Stomach (tissue), 4 donors: ENCODE measurements around the gene CHM.
"Not testable (repeated sequence)": the region's sequence is repeated elsewhere in the genome, so short reads cannot be mapped to it uniquely, and the experiment has no call there.

Source experiments
- CTCF ChIP-seq, 7 experiments: fragments of 450-650 bp in 4 of 7; fragments of 200-600 bp in 3 of 7; sonication (generic) in 3 of 7; IDR thresholded peaks; one replicate each; pipeline ENCODE4 v1.5.1; 2016 to 2019; ENCODE audit warnings: antibody characterized with exemption in 7 of 7, control low read depth in 2 of 7, mild to moderate bottlenecking in 1 of 7
- EP300 ChIP-seq: sonication (generic); formaldehyde crosslinking; IDR thresholded peaks from one replicate; pipeline ENCODE4 v1.6.1; 2017; ENCODE audit warnings: antibody characterized with exemption
- POLR2A ChIP-seq, 4 donors: fragments of 450-650 bp; IDR thresholded peaks; one replicate each; pipeline ENCODE4 v1.6.1; 2016; ENCODE audit warnings: antibody characterized with exemption in 4 of 4, control low read depth in 2 of 4, mild to moderate bottlenecking in 1 of 4, moderate library complexity in 1 of 4
- POLR2AphosphoS5 ChIP-seq, 3 donors: sonication (generic); formaldehyde crosslinking; IDR thresholded peaks; one replicate each; pipeline ENCODE4 v1.6.1; 2016; ENCODE audit warnings: antibody characterized with exemption in 3 of 3

- not testable (repeated sequence) for TF ChIP-seq CTCF (IDR thresholded peaks at IDR 0.05); POLR2AphosphoS5 (IDR thresholded peaks at IDR 0.05); EP300; POLR2A (IDR thresholded peaks at IDR 0.05)
Measured at GRCh38 chrX:86009803-86010202, 37.6 kb downstream of the CHM start.
